DND-41 (cell line): Measurements from ENCODE around the gene FOXL2.

Experiments
- CTCF ChIP-seq: IDR thresholded peaks from 2 replicates; pipeline ENCODE4 v1.5.1; 2012; ENCODE audit warnings: borderline replicate concordance, low read length, moderate library complexity, mild to moderate bottlenecking; ENCODE audit not compliant: poor library complexity, severe bottlenecking; ENCODE audit errors: extremely low read depth
- EZH2 ChIP-seq: IDR thresholded peaks from 3 replicates; pipeline ENCODE4 v1.6.1; 2012; ENCODE audit warnings: borderline replicate concordance, low read depth, mild to moderate bottlenecking, moderate library complexity, low read length, inconsistent platforms; ENCODE audit not compliant: severe bottlenecking

GRCh38 chr3:138938877-138939560 lies 7.9 kb downstream of the FOXL2 start:
- no peak for TF ChIP-seq EZH2
- no peak for TF ChIP-seq CTCF
